Activated T-helper 9 cell treated with anti-CD3 and anti-CD28 coated beads, Interleukin-2, amount 50 U/mL, for 16 hours (primary cell): Measurements from ENCODE around the gene OPCML.

Experiments
- DNase-seq: peaks from one replicate; pipeline ENCODE4 v3.0.0-alpha.2; 2020; ENCODE audit warnings: low read depth

OPCML gene

DNA sequence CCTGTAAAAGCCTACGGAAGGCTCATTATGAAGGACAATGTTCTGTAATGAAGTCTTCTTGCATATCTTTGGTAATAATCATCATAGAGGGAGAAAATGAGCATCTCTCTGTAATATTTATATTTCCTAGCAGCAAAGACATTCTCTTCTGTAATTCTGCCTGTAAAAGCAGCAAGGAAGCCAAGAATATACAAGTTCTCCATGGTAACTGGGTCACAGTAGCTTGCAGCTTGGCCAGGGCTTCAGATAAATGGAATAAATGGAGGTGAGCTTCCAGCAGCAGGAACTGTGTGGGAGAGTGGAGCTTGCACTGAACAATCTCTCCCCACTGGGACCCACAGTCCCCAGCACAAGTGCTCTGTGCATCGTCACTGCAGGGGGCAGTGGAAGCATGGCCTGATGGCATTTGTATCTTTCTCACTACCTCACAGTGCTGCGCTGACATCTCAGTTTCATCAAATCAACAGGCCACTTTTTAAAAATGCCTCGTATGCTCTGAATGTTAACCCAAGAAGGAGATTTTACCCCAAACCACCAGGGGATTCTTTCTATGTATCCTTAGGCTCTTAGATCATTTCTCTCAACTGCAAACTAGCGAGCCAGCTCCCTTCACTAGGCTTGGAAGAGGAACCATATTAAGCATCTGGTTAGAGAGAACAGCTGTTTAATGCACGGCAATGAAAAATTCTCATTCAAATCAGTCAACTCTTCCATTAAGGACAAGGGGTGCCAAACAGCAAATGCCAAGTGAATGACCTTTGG is 1059.7 kb downstream of the OPCML start:
- no peak for DNase-seq

DNA sequence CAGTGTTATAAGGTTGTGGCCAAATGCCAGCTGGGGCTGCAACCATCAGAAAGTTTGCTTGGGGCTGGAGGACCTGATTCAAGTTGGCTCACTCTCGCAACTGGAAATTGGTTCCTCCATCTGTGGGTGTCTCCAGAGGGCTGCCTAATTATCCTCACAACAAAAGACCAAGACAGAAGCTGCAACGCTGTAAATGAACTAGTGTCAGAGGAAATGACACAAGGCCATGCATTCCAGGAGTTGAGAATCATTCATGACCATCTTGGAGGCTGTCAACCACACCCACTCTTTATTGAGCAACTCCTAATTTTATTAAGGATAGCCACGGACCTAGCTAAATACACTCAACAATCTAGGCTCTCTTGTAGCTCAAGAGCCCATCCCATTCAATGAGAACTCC is 1060.8 kb downstream of the OPCML start:
- DNase-seq = no peak

DNA sequence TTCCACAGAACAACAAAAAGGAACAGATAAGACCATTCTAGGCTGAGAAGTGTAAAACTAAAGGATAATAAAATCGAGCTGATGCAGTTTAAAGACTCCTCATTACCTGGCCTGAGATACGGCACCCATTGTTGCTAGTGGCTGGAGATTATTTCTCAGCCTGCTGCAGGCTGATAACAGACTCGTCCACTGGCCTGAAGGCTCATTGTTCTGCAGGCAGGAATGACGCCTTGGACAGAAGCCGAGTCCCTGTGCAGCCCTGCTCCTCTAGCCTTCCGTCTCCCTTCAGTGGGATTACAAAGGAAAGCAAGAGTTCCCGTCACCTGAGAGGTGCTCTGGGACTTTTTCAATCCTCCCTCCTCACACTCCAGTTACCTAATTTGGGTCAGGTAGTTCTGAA is 1065.3 kb downstream of the OPCML start:
- no peak for DNase-seq

DNA sequence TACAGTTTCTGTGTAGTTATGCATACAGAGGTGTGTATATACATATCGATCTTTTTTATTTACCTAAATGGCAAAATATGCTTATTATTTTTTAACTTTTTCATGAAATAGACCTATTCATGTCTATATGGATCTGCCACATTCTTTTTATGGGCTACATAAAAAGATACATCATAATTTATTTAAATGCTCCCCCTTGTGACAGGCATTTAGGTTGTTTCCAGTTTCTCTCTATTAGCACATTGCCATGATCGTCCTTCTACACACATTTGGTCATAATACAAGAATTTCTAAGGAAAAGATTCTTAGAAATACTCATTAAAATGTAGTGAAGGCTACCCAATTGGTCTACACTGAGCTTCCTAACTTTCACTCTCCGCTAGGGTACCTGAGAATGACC is 1067.4 kb downstream of the OPCML start:
- no peak for DNase-seq

DNA sequence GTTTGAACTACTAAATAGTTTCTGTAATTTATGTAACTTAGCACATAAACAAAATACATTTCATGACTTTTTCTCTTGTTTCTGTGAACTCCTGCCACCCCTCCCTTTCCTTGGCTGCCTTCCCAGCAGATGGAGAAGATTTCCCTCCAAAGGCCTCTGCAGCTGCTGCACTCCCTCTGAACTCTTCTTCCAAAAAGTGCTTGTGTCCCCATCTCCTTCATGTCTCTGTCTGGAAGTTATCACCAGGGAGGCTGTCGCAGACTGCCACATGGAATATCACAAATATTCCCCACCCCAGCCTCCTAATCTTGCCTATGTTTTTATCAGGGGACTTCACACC is 1068.3 kb downstream of the OPCML start:
- no peak for DNase-seq

DNA sequence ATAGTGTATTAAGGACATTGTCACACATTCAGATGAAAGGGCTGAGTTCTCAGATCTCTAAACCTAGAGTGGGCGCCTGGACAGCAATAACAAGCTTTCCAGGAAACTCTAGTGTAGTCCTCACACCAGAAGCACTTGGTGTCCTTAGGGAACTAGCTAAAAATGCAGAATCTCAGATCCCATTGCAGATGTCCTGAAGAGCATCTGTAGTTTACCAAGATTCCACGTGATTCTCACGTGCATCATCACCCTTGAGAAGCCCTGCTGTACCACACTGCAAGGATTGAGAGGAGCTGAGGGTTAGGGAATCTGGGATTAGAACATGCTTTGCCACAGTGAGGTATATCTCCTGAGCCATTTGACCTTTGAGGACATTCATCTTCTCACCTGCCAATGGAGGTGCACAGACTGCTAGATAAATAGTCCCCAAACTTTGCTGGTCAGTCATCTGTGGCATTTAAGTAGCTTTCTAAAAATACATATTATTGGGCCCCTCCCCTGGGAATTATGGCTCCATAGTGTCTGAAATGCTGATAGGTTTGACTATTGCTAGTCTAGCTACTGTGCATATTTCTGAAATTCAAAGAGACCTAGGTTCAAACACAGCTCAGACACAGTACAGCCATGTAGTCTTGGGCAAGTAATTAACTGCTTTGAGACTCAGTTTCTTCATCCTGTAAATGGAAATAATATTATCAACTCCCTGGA is 1068.9 kb downstream of the OPCML start:
- DNase-seq = no peak

DNA sequence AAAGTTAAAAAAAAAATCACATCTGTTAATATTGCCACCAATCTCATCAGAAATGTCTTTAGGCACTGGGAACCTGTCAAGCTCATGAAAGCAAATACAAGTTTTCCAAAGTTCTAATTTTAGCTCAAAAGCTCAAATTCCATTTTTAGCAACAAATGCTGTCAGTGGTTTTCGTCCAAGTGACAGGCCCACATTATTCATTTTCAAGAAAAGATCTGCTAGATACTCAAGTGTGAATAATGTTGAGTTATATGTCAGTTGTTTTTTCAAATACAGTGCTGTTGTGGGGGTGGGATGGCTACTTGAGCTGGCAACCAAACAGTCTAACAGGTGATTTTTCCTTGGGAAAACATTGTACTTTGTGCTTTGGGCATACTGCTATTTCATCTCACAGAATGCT is 1072.6 kb downstream of the OPCML start:
- DNase-seq = no peak

DNA sequence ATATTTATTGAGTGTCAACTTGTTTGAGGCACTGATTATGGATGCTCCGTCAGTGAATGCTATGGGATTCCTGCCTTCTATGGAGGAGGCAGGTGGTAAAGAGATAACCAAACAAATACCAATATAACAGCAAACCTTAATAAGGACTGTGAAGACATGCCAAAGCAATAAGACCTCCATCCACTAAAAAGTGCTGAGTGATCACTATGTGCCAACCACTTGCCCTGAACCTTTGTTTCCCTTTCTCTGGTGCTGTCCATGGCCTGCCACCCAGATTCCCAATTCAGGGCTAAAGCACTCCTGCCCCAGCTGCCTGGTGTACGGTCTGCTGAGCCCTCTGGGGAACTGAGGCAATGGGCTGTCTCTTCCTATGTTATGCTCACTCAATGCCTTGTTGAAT is 1074.9 kb downstream of the OPCML start:
- no peak for DNase-seq

DNA sequence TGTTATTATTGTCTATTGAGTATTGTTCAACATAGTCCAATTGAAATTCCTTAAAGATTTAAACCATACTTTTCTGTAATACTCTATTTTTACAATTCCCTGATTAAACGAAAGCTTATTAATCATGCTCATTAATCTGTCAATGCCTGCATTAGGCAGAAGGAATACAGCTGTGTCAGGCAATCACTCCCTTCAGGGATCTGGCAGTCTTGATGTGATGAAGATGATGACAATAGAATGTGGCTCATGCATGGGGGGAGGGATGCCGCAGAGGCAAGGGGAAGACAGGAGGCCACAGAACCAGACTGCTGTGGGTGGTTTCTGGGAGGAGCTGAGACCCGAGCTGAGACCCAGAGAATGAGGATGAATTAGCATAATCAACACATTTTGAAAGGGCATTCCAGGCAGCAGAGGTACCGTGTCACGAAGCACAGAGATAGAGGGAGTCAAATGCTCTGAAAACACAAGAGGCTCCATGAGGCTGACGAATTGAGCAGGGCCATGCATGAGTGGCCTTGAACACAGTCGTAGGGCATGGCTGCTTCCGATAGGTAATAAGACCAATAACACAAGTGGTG is 1075.5 kb downstream of the OPCML start:
- DNase-seq = no peak

DNA sequence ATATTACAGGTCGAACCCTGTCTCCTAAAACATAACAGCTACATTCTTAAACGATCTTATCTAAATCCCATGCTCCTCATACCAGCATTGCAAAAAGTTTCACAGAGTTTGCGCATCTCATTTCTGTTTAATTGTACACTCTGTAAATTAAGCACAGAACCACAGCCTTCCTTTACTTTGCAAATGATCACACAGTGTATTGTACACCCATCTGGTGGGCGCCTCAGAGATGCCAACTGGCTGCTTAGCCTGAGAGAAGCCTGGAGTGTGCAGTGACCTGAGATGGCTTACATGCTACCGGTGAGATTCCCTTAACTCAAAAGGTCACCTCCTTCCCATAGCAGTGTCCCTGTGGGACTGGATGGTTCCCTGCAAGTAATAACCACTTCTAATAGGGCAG is 1077.3 kb downstream of the OPCML start:
- no peak for DNase-seq

DNA sequence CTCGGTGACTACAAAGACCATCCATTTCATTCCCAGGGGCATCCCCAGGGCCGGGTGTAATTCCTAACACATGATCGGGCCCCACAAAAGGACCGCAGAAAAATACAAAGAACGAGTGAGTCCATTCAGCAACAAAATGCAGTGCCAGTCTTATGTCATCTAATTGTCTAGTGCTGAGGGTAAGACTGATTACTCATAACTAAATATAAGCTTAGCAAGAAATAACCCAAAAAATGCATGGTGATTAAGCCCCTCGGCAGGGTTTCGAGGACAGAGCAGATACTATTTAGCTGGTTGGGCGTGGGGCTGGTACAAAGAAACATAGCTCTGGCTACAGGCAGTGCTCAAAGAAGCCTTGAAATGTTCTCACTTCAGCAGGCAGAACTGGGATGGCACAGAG is 1078.9 kb downstream of the OPCML start:
- DNase-seq = no peak

DNA sequence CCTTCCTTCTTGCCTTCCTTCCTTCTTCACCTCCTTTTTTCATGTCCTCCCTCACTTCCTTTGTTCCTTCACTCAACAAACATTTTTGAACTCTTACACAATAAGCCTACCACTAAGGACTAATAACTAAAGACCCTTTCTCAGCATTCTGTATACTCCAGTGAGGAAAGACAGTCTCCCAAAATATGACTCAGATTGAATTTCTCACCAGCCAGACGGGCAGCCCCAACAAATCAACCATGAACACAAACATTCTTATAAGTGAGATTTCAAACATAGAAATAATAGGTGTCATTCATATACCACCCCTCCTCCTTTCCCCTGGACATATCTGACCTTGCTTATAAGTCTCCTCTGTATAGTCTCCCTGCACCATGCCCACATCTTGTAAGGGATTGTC is 1079.7 kb downstream of the OPCML start:
- no peak for DNase-seq

DNA sequence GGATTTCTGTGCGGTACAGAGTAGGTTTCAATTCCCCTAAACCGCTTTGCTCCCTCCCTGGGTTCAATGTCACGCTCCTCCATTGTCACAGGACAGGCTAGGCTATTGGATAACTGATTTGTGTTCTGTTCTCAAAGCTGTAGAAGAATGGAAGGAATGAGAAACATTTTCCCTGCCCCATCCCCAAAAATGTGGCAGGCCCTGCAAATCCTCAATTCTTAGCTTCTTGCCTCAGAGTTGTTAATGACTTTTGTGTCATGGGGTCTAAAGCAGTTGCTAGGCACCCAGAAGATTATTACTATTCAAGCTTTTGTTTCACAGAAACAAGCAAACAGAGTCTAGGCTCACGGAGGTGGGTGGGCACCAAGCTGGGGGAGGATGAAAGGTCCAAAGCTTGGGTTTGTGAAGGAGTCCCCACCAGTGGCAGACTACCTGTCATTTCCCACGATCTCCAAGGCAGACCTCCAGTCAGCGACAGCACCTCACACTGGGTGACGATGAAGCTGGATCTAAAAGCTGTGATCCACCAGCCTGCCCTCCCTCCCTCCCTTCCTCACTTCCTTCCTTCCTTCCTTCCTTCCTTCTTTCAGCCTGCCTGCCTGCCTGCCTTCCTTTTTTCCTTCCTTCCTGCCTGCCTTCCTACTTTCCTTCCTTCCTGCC is 1080.2 kb downstream of the OPCML start:
- no peak for DNase-seq

DNA sequence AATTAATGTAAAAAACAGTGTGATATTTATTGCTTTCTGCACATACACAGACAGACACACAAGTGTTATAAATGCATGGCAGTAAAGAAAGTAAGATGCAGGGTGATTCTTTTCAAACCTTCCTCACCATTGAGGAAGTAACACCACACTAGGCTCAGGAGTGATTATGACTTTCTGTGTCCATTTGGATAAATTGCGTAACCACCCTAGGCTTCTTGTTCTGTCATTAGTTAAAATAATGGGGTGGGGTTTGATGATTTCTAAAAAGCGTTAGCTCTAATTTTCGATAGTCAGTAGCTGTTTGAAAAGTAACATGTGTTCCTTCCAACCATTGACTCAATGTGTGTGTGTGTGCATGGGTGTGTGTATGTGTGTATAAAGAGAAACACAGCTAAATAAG is 1081.7 kb downstream of the OPCML start:
- no peak for DNase-seq

DNA sequence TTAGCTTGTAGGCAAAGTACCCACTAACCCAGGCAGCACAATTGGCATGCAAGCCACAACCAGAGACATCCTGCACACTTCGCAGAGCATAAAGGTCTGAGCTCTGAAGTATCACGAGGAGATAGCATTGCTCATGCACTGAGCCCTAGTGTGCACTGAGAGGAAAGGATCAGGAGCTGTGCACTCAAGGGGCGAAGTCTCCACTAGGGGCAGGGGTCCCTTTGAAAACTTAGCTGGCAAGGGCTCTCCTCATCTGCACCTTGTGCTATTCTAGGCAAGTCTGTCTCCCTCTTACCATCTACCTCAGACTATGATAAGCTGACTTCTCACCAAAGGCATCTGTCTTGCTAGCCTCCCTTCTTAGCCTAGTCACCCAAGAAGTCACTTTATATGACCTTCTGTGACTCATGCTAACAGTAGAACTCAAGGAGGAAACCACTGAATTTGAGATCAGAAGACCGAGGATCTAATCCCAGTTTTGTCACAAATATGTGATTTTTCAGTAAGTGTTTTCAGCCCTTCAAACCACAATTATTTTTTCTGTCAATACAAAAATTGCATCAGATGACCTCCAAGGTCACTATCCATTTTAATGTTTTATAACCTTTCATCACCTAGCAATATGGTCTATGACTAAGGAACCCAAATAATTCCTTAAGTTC is 1083.8 kb downstream of the OPCML start:
- DNase-seq = no peak

DNA sequence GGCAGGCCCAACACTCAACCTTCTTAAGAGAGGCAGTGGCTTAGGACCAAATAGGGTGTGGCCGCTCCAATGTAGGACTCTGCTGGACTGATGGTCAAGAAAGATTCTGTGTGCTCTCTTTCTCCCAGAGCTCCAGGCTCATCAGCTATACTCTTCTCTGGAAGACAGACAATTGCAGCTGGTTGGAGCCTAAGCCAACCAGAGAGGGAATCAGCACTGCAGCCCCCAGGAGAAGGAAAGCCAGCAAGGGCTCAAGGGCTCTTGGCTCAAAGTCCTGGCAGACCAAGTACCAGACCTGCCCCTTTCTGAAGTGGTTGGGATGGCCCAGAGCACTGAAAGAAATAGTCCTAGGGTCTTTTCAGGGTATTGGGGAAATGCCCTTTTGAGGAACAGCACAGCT is 1084.5 kb downstream of the OPCML start:
- no peak for DNase-seq

DNA sequence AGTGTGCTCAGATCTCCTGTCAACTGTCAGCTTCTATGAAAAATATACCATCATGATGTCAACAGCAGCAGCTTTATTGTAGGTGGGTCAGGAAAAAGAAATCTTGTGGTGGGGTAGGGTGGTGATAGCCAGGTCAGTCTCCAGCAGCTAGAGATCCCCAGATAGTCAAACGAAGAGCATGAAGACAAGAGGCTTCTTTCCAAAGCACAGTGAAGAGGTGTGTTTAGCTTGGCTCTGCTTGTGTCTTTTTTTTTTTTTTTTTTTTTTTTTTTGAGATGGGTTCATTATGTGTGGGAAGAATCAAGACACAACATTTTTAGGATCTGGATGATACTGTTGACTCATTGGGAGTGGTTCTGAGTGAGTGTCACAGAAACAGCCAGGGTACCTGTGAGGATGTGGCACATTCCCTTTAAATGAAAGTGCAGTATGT is 1086.4 kb downstream of the OPCML start:
- no peak for DNase-seq

DNA sequence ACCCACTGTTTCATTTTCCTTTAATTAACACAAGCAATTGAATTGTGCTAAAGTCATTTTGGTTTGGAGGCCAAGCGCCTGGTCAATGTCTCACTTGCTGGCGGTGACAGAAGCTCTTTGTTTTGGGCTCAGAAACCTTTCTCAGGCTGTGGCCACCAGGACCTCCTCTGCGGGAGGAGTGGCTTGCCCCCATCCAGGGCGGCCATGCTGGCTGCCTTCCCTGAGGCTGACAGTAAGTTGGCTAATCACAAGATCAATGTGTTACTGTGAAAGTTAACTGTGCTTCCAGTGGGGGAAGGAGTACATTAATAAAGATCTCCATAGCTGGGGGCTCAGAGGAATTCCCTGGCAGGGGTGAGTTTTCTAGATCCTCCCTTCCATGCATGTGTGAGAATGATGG is 1087.4 kb downstream of the OPCML start:
- no peak for DNase-seq

DNA sequence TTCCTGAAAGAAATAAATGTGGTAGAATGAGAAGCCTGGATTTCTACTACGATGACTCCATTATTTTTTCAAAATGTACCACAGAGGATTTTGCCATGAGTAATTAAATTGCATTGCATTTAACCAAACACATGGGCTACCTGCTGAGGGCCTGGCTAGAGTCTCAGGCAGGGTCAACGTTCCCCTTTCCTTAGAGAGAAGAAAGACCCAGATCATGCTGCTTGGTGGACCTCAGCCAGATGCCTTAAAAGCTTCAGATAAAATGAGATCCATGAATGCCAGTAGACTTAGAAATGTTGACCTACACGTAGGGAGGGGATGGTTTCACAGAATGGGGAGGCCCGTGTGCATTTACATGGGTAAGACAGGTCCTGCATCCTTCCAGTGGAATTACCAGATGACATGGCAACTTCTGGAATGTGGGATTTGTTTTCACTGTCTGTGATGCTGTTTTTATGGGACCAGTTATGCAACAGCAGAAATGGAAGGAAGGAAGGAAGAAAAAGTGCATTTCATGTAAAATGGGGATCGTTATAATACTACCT is 1092.5 kb downstream of the OPCML start:
- DNase-seq = no peak

DNA sequence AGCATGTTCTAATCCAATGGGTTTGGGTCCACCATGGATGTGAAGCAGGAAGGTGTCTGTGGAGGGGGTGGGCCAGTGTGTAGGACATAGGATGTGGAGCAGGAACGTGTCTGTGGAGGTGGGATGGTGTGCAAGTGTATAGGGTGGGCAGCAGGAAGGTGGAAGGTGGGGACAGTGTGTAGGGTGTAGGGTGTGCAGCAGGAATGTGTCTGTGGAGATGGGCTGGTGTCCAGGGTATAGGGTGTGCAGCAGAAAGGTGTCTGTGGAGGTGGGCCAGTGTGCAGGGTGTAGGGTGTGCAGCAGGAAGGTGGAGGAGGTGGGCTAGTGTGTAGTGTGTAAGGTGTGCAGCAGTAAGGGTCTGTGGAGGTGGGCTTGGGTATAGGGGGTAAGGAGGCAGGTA is 1093.9 kb downstream of the OPCML start:
- DNase-seq = no peak

DNA sequence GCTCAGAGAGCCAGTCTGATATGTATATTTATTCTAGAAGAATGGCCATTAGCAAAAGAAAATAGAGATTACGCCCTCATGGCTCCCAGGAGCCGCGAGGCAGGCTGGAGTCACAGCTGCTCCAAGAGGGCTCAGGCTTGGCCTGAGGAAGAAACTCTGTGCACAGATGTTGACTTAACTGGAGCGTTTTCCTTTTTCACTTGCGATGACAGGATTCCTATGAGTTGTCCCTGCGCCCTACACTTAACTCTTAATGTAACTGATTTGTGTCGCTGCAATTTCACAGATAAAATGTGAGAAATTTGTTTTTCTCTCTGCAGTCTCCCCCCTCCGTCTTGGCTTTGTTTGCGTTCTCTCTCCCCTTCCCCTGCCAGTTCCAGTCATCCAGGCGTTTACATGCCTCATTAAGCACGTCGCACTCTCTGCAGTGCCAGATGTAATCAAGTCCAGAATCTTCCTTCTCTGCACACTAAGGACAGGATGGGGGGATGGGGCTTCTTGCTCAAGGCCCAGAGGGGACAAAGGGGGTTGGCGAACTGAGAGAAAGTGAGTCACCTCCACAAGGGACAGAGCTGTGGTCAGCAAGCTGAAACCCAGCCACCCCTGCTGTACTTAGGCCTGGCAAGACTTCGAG is 1101.8 kb downstream of the OPCML start:
- no peak for DNase-seq

DNA sequence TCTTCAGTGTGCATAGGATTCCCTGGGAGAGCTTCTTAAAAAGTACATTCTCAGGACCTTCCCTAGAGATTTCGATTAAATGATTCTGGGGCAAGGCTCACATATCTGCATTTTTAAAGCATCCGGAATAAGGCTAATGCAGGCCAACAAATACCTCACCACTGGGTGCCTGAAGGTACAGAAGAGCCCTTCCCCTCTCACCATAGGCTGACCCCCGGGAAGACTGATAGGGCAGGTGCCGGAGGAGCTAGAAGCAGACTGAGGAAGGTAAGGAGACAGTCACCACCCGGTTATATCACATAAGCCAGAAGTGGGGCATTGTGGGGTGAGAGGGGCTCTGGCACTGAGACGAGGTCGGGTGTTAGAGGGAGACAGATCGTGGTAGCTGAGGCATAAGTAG is 1102.6 kb downstream of the OPCML start:
- no peak for DNase-seq
